Skeletal muscle satellite cell (primary cell): ENCODE measurements around the gene CD99L2.
"Not testable (repeated sequence)": the region's sequence is repeated elsewhere in the genome, so short reads cannot be mapped to it uniquely, and the experiment has no call there.

ENCODE experiments used
- H3K27me3 ChIP-seq: 2 replicates; pipeline ENCODE4 v1.7.0; 2013; ENCODE audit warnings: low read length; ENCODE audit not compliant: control insufficient read depth, insufficient read depth
- H3K36me3 ChIP-seq: 2 replicates; pipeline ENCODE4 v1.7.0; 2013; ENCODE audit warnings: mild to moderate bottlenecking, control low read depth, low read length; ENCODE audit not compliant: insufficient read depth
- H3K4me1 ChIP-seq: 2 replicates; pipeline ENCODE4 v1.7.0; 2013; ENCODE audit warnings: low read length; ENCODE audit not compliant: control insufficient read depth, insufficient read depth
- H3K4me2 ChIP-seq: 2 replicates; pipeline ENCODE4 v1.7.0; 2013; ENCODE audit warnings: mild to moderate bottlenecking, low read length
- H3K4me3 ChIP-seq: 2 replicates; pipeline ENCODE4 v1.7.0; 2013; ENCODE audit warnings: low read length
- H3K9ac ChIP-seq: 2 replicates; pipeline ENCODE4 v1.7.0; 2013; ENCODE audit warnings: mild to moderate bottlenecking, low read depth, low read length, moderate library complexity
- H3K9me3 ChIP-seq: replicated peaks from 2 replicates; pipeline ENCODE4 v1.7.0; 2013; ENCODE audit warnings: mild to moderate bottlenecking, control low read depth, low read length

Gene CD99L2

GRCh38 chrX:150833454-150834056 lies 64.9 kb downstream of the CD99L2 start:
- Histone ChIP-seq H3K4me3 (no peak overlapping the region), H3K4me2 (no peak overlapping the region), H3K4me1 (no peaks in the 10 kb centered on the region), H3K9me3 (no peaks in the 10 kb centered on the region), H3K9ac (no peak overlapping the region), H3K27me3 (no peaks in the 10 kb centered on the region), H3K36me3 (no peaks in the 10 kb centered on the region)

- no peaks in the 10 kb centered on the region for H3K9me3 ChIP-seq
- no peaks in the 10 kb centered on the region for H3K27me3 ChIP-seq
- H3K9ac ChIP-seq: no peak overlapping the region
These were observed 66.6 kb downstream of the CD99L2 start for GRCh38 chrX:150831863-150832262.

GRCh38 chrX:150828785-150829184 lies 69.7 kb downstream of the CD99L2 start:
- Histone ChIP-seq H3K4me1 (no peaks in the 10 kb centered on the region), H3K36me3 (no peaks in the 10 kb centered on the region), H3K9ac (no peak overlapping the region), H3K27me3 (no peaks in the 10 kb centered on the region), H3K9me3 (no peaks in the 10 kb centered on the region), H3K4me3 (no peak overlapping the region), H3K4me2 (no peak overlapping the region)

More at GRCh38 chrX:150831863-150832262, 66.6 kb downstream of the CD99L2 start:
- Histone ChIP-seq H3K4me1 (no peaks in the 10 kb centered on the region), H3K4me3 (no peak overlapping the region), H3K36me3 (no peaks in the 10 kb centered on the region), H3K4me2 (no peak overlapping the region)

- not testable (repeated sequence) for H3K4me2 ChIP-seq, H3K4me1 ChIP-seq, H3K27me3 ChIP-seq, H3K4me3 ChIP-seq, H3K36me3 ChIP-seq, H3K9me3 ChIP-seq, H3K9ac ChIP-seq
These were observed 74.1 kb downstream of the CD99L2 start for GRCh38 chrX:150824352-150824751.

- not testable (repeated sequence) for H3K9me3 ChIP-seq, H3K36me3 ChIP-seq, H3K4me1 ChIP-seq, H3K27me3 ChIP-seq, H3K4me3 ChIP-seq, H3K4me2 ChIP-seq, H3K9ac ChIP-seq
These were observed 74.6 kb downstream of the CD99L2 start for GRCh38 chrX:150823826-150824225.

- Histone ChIP-seq H3K27me3 (no peaks in the 10 kb centered on the region), H3K4me2 (no peak overlapping the region), H3K4me1 (no peaks in the 10 kb centered on the region), H3K4me3 (no peak overlapping the region), H3K36me3 (no peaks in the 10 kb centered on the region), H3K9ac (no peak overlapping the region), H3K9me3 (no peaks in the 10 kb centered on the region)
These were observed 76.5 kb downstream of the CD99L2 start for GRCh38 chrX:150821971-150822370.

- Histone ChIP-seq H3K4me3 (no peak overlapping the region), H3K9me3 (no peaks in the 10 kb centered on the region), H3K4me1 (peaks cover 4% of the 10 kb centered on the region), H3K36me3 (no peaks in the 10 kb centered on the region), H3K27me3 (no peaks in the 10 kb centered on the region), H3K9ac (no peak overlapping the region), H3K4me2 (no peak overlapping the region)
These were observed 84.5 kb downstream of the CD99L2 start for GRCh38 chrX:150813922-150814321.

- no peak overlapping the region for H3K4me3 ChIP-seq
- H3K9ac ChIP-seq: no peak overlapping the region
- no peaks in the 10 kb centered on the region for H3K9me3 ChIP-seq
- no peaks in the 10 kb centered on the region for H3K27me3 ChIP-seq
- H3K36me3 ChIP-seq: no peaks in the 10 kb centered on the region
- no peak overlapping the region for H3K4me2 ChIP-seq
- H3K4me1 ChIP-seq: no peaks in the 10 kb centered on the region
These were observed 91.6 kb downstream of the CD99L2 start for GRCh38 chrX:150806827-150807226.

- no peak overlapping the region for H3K4me3 ChIP-seq
- H3K9me3 ChIP-seq: no peaks in the 10 kb centered on the region
- no peaks in the 10 kb centered on the region for H3K4me1 ChIP-seq
- no peaks in the 10 kb centered on the region for H3K36me3 ChIP-seq
- no peak overlapping the region for H3K4me2 ChIP-seq
- no peaks in the 10 kb centered on the region for H3K27me3 ChIP-seq
- no peak overlapping the region for H3K9ac ChIP-seq
These were observed 92.7 kb downstream of the CD99L2 start for GRCh38 chrX:150805736-150806135.

GRCh38 chrX:150792949-150793527 lies 105.4 kb downstream of the CD99L2 start:
- H3K4me3 ChIP-seq: no peak overlapping the region
- no peak overlapping the region for H3K9ac ChIP-seq
- H3K9me3 ChIP-seq: no peaks in the 10 kb centered on the region
- no peaks in the 10 kb centered on the region for H3K4me1 ChIP-seq
- no peaks in the 10 kb centered on the region for H3K36me3 ChIP-seq
- H3K4me2 ChIP-seq: no peak overlapping the region
- H3K27me3 ChIP-seq: no peaks in the 10 kb centered on the region

- Histone ChIP-seq H3K4me3 (no peak overlapping the region), H3K27me3 (no peaks in the 10 kb centered on the region), H3K9me3 (no peaks in the 10 kb centered on the region), H3K9ac (no peak overlapping the region), H3K4me1 (no peaks in the 10 kb centered on the region), H3K4me2 (no peak overlapping the region), H3K36me3 (no peaks in the 10 kb centered on the region)
These were observed 108.4 kb downstream of the CD99L2 start for GRCh38 chrX:150790021-150790420.

- Histone ChIP-seq H3K4me3 (no peak overlapping the region), H3K9ac (no peak overlapping the region), H3K4me2 (no peak overlapping the region), H3K27me3 (no peaks in the 10 kb centered on the region), H3K4me1 (no peaks in the 10 kb centered on the region), H3K9me3 (no peaks in the 10 kb centered on the region), H3K36me3 (no peaks in the 10 kb centered on the region)
These were observed 116.8 kb downstream of the CD99L2 start for GRCh38 chrX:150781677-150782076.
